HG03571 (cell line): Measurements from ENCODE around the gene ERVK3-1.

ENCODE experiments used
- ATAC-seq: cut with Tn5 transposase; IDR thresholded peaks from one replicate; pipeline ENCODE4 v1.9.1; 2021; ENCODE audit not compliant: unreplicated experiment

The ERVK3-1 gene

GRCh38 chr19:58357481-58358145 is 52.4 kb downstream of the ERVK3-1 start:
- ATAC-seq, result no peak

- ATAC-seq, result peak; percentile 8
These were observed 56.7 kb downstream of the ERVK3-1 start for GRCh38 chr19:58361900-58362271.

GRCh38 chr19:58362272-58362994 is 57.3 kb downstream of the ERVK3-1 start, which contains the start of gene ZNF497:
Gene ZNF497 (minus strand): TSS chr19:58362751. CDS start chr19:58357635, 5,116 bp downstream.
- ATAC-seq, result peak; percentile 80

GRCh38 chr19:58364146-58364545 is 59.0 kb downstream of the ERVK3-1 start:
- ATAC-seq, result no peak
